Neural cell (in vitro differentiated cells): ENCODE results near the gene RAP1GAP2. TPM values are rescaled to one million over a fixed set of nuclear protein-coding genes. Genes with fewer than 3 reads are reported as not detected.

Source experiments
- H2AFZ ChIP-seq: fragments of 200-600, 300-800 bp; sonication (generic), shearing (Covaris generic); 2 replicates; pipeline ENCODE4 v1.6.0; 2014; ENCODE audit warnings: low read depth, mild to moderate bottlenecking, antibody characterized with exemption, low read length, moderate library complexity
- H3F3A ChIP-seq: fragments of 200-600 bp; shearing (Covaris generic); 2 replicates; pipeline ENCODE4 v1.6.1; 2016; ENCODE audit warnings: mild to moderate bottlenecking, moderate library complexity, mixed read lengths, antibody characterized with exemption, low read length; ENCODE audit not compliant: insufficient read depth, poor library complexity, severe bottlenecking
- H3K27ac ChIP-seq: fragments of 200-600, 300-800 bp; sonication (generic), shearing (Covaris generic); 2 replicates; pipeline ENCODE4 v1.5.1; 2014; ENCODE audit warnings: mild to moderate bottlenecking, low read length, moderate library complexity
- H3K27me3 ChIP-seq: fragments of 300-800, 200-600 bp; sonication (generic), shearing (Covaris generic); 2 replicates; pipeline ENCODE4 v1.6.0; 2014; ENCODE audit warnings: mild to moderate bottlenecking, low read depth, low read length, moderate library complexity; ENCODE audit not compliant: insufficient read depth
- H3K36me3 ChIP-seq: fragments of 300-800, 200-600 bp; sonication (generic), shearing (Covaris generic); 2 replicates; pipeline ENCODE4 v1.5.1; 2014; ENCODE audit warnings: mild to moderate bottlenecking, antibody characterized with exemption, low read length, moderate library complexity; ENCODE audit not compliant: insufficient read depth
- H3K4me2 ChIP-seq: fragments of 300-800, 200-600 bp; sonication (generic), shearing (Covaris generic); 2 replicates; pipeline ENCODE4 v1.6.0; 2014; ENCODE audit warnings: mild to moderate bottlenecking, low read length
- H3K4me3 ChIP-seq: fragments of 300-800, 200-600 bp; sonication (generic), shearing (Covaris generic); 2 replicates; pipeline ENCODE4 v1.5.1; 2014; ENCODE audit warnings: mild to moderate bottlenecking, low read length, moderate library complexity
- H3K79me2 ChIP-seq: fragments of 200-600 bp; shearing (Covaris generic); replicated peaks from 2 replicates; pipeline ENCODE4 v1.6.0; 2014; ENCODE audit warnings: mild to moderate bottlenecking, low read length, moderate library complexity; ENCODE audit not compliant: insufficient read depth
- H3K9ac ChIP-seq: fragments of 300-800, 200-600 bp; sonication (generic), shearing (Covaris generic); 2 replicates; pipeline ENCODE4 v1.6.1; 2016; ENCODE audit warnings: mild to moderate bottlenecking, low read length, mixed read lengths
- H3K9me2 ChIP-seq: fragments of 200-600 bp; shearing (Covaris generic); 2 replicates; pipeline ENCODE4 v1.6.1; 2016; ENCODE audit warnings: mild to moderate bottlenecking, low read length, mixed read lengths; ENCODE audit not compliant: insufficient read depth
- H3K9me3 ChIP-seq: fragments of 200-600, 300-800 bp; sonication (generic), shearing (Covaris generic); 2 replicates; pipeline ENCODE4 v1.6.1; 2016; ENCODE audit warnings: mild to moderate bottlenecking, mixed run types, low read length, moderate library complexity, mixed read lengths
- H4K20me1 ChIP-seq: fragments of 200-600 bp; shearing (Covaris generic); 2 replicates; pipeline ENCODE4 v1.6.1; 2016; ENCODE audit warnings: mild to moderate bottlenecking, mixed run types; ENCODE audit not compliant: insufficient read depth
- EP300 ChIP-seq: fragments of 450-650 bp; conservative IDR thresholded peaks from 2 replicates; pipeline ENCODE4 v1.6.1; 2014; ENCODE audit warnings: antibody characterized with exemption, mild to moderate bottlenecking, moderate library complexity; ENCODE audit not compliant: poor library complexity, severe bottlenecking
- EZH2 ChIP-seq: fragments of 200-600, 300-800 bp; shearing (Covaris generic), sonication (generic); IDR thresholded peaks from 2 replicates; pipeline ENCODE4 v1.6.1; 2014; ENCODE audit warnings: antibody characterized with exemption, low read length, borderline replicate concordance, mild to moderate bottlenecking; ENCODE audit not compliant: insufficient read depth, poor library complexity, severe bottlenecking
- MXI1 ChIP-seq: fragments of 450-650 bp; conservative IDR thresholded peaks from 2 replicates; pipeline ENCODE4 v1.6.1; 2014; ENCODE audit warnings: antibody characterized with exemption, mild to moderate bottlenecking; ENCODE audit not compliant: poor library complexity, severe bottlenecking
- POLR2AphosphoS5 ChIP-seq: IDR thresholded peaks from 2 replicates; pipeline ENCODE4 v1.6.1; 2012
- RAD21 ChIP-seq: fragments of 450-650 bp; conservative IDR thresholded peaks from 2 replicates; pipeline ENCODE4 v1.6.1; 2014; ENCODE audit warnings: antibody characterized with exemption, mild to moderate bottlenecking, moderate library complexity
- REST ChIP-seq: IDR thresholded peaks from 2 replicates; pipeline ENCODE4 v1.6.1; 2012; ENCODE audit warnings: borderline replicate concordance
- SMC3 ChIP-seq: fragments of 450-650 bp; conservative IDR thresholded peaks from 2 replicates; pipeline ENCODE4 v1.6.1; 2014; ENCODE audit warnings: antibody characterized with exemption, mild to moderate bottlenecking, moderate library complexity; ENCODE audit not compliant: poor library complexity
- TAF1 ChIP-seq: IDR thresholded peaks from 2 replicates; pipeline ENCODE4 v1.6.1; 2012; ENCODE audit warnings: low read depth
- polyA plus RNA-seq: library from polyadenylated mRNA; depleted of rRNA; stranded (reverse); fragments of >200 nt; gene quantifications from 2 replicates; pipeline ENCODE4 v1.2.3, GENCODE V29; 2014
- TF ChIP-seq, protein P1 (sequence below): fragments of 450-650 bp; IDR thresholded peaks from 2 replicates; pipeline ENCODE4 v1.5.1; 2014; ENCODE audit warnings: antibody characterized with exemption, mild to moderate bottlenecking, moderate library complexity; ENCODE audit not compliant: poor library complexity, severe bottlenecking

The RAP1GAP2 gene
- polyA plus RNA-seq, 1 donor from 2014 or later, result 14.8 TPM

- Histone ChIP-seq H3K9ac (no peak overlapping the region), H3K9me2 (no peaks in the 10 kb centered on the region), H2AFZ (no peak overlapping the region), H3K27me3 (no peaks in the 10 kb centered on the region), H3K36me3 (no peaks in the 10 kb centered on the region), H4K20me1 (no peaks in the 10 kb centered on the region), H3K4me2 (no peak overlapping the region), H3K79me2 (no peaks in the 10 kb centered on the region), H3K9me3 (peaks cover 6% of the 10 kb centered on the region), H3F3A (no peaks in the 10 kb centered on the region), H3K27ac (no peak overlapping the region), H3K4me3 (no peak overlapping the region)
- TF ChIP-seq EP300 (no peak), MXI1 (no peak), RAD21 (no peak)
These were observed 230.9 kb downstream of the RAP1GAP2 start for GRCh38 chr17:3026856-3027751.

DNA sequence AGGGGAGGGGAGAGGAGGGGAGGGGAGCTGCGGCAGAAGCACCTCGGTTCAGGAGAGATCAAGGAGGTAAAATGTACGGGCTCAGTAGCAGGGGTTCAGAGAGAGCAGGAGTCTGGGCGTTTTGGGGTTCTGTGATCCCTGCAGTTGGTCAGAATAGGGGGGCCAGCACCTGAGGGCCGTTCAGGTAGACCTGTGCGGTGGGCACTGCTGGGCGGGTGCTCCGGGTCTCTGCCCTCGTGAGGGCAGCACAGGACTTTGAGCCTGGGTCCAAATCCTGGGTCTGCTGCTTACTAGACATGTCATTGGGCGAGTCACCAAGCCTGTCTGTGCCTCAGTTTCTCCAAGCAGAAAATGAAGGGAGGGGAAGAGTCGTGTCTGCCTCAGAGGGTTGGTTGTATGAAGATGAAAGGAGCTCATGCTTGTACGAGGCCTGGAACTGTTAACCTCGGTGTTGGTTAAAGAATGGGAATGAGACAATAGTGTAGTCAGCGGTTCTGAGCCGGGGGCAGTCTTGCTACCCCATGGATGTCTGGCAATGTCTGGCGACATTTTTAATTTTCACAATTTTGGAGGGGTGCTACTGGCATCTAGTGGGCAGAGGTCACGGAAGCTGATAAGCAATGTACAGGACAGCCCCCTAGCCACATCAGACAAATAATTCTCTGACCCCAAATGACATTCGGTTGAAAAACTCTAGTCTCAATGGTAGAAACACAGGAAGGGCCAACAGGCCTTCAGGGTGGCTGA lies 231.7 kb downstream of the RAP1GAP2 start:
- Histone ChIP-seq H3K27ac (no peak overlapping the region), H4K20me1 (no peaks in the 10 kb centered on the region), H3K4me3 (no peak overlapping the region)

More for the DNA sequence above, 231.7 kb downstream of the RAP1GAP2 start:
- Histone ChIP-seq H3F3A (no peaks in the 10 kb centered on the region), H2AFZ (no peak overlapping the region), H3K9me2 (no peaks in the 10 kb centered on the region), H3K4me2 (no peak overlapping the region), H3K27me3 (no peaks in the 10 kb centered on the region), H3K36me3 (no peaks in the 10 kb centered on the region), H3K79me2 (no peaks in the 10 kb centered on the region), H3K9ac (no peak overlapping the region), H3K9me3 (peaks cover 4% of the 10 kb centered on the region)
- TF ChIP-seq MXI1 (no peak), EP300 (no peak), SMC3 (no peak), POLR2AphosphoS5 (no peak), REST (no peak), EZH2 (no peak), RAD21 (no peak), TAF1 (no peak)
- TF ChIP-seq, protein P1, sequence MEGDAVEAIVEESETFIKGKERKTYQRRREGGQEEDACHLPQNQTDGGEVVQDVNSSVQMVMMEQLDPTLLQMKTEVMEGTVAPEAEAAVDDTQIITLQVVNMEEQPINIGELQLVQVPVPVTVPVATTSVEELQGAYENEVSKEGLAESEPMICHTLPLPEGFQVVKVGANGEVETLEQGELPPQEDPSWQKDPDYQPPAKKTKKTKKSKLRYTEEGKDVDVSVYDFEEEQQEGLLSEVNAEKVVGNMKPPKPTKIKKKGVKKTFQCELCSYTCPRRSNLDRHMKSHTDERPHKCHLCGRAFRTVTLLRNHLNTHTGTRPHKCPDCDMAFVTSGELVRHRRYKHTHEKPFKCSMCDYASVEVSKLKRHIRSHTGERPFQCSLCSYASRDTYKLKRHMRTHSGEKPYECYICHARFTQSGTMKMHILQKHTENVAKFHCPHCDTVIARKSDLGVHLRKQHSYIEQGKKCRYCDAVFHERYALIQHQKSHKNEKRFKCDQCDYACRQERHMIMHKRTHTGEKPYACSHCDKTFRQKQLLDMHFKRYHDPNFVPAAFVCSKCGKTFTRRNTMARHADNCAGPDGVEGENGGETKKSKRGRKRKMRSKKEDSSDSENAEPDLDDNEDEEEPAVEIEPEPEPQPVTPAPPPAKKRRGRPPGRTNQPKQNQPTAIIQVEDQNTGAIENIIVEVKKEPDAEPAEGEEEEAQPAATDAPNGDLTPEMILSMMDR, result no peak
